HL-60 (cell line): Measurements from ENCODE around the gene RBFOX2.
A peak's percentile ranks its signal among the peaks of the same experiment; 100 is the strongest.

Experiments
- DNase-seq, 2 experiments: peaks; one replicate each; pipeline ENCODE4 v3.0.0-alpha.2; 2010 to 2020; ENCODE audit warnings: low read depth in 1 of 2, low spot score in 1 of 2
- H3K27ac ChIP-seq: fragments of 250-450 bp; sonication (Bioruptor Pico); replicated peaks from 2 replicates; pipeline ENCODE4 v1.5.1; 2020; ENCODE audit warnings: mild to moderate bottlenecking, moderate library complexity
- H3K27me3 ChIP-seq: fragments of 250-450 bp; sonication (Bioruptor Pico); 2 replicates; pipeline ENCODE4 v1.5.1; 2021; ENCODE audit warnings: mild to moderate bottlenecking, moderate library complexity; ENCODE audit not compliant: insufficient read depth, poor library complexity, severe bottlenecking
- H3K4me3 ChIP-seq: replicated peaks from 2 replicates; pipeline ENCODE4 v1.5.1; 2011; ENCODE audit warnings: mild to moderate bottlenecking, control low read depth, low read length; ENCODE audit not compliant: insufficient read depth
- GABPA ChIP-seq: IDR thresholded peaks from 2 replicates; pipeline ENCODE4 v1.6.1; 2012; ENCODE audit warnings: low read depth
- POLR2AphosphoS5 ChIP-seq: IDR thresholded peaks from 2 replicates; pipeline ENCODE4 v1.6.1; 2012; ENCODE audit warnings: low read depth
- REST ChIP-seq: IDR thresholded peaks from 2 replicates; pipeline ENCODE4 v1.6.1; 2012; ENCODE audit warnings: low read depth; ENCODE audit not compliant: insufficient replicate concordance
- SPI1 ChIP-seq: IDR thresholded peaks from 2 replicates; pipeline ENCODE4 v1.6.1; 2012; ENCODE audit warnings: low read depth, mild to moderate bottlenecking, borderline replicate concordance
- TF ChIP-seq, protein P1 (sequence below): IDR thresholded peaks from one replicate; pipeline ENCODE4 v1.5.1; 2011; ENCODE audit warnings: low read length, control low read depth, inconsistent platforms; ENCODE audit not compliant: insufficient read depth

Gene RBFOX2

GRCh38 chr22:36029406-36029755 lies 757 bp upstream of the RBFOX2 start:
- DNase-seq: no peak
- peak overlapping the region; percentile 66 for H3K4me3 ChIP-seq
- H3K27me3 ChIP-seq: peaks cover 34% of the 10 kb centered on the region
- no peak for TF ChIP-seq GABPA
- TF ChIP-seq POLR2AphosphoS5: no peak
- no peak for TF ChIP-seq REST
- TF ChIP-seq, protein P1, sequence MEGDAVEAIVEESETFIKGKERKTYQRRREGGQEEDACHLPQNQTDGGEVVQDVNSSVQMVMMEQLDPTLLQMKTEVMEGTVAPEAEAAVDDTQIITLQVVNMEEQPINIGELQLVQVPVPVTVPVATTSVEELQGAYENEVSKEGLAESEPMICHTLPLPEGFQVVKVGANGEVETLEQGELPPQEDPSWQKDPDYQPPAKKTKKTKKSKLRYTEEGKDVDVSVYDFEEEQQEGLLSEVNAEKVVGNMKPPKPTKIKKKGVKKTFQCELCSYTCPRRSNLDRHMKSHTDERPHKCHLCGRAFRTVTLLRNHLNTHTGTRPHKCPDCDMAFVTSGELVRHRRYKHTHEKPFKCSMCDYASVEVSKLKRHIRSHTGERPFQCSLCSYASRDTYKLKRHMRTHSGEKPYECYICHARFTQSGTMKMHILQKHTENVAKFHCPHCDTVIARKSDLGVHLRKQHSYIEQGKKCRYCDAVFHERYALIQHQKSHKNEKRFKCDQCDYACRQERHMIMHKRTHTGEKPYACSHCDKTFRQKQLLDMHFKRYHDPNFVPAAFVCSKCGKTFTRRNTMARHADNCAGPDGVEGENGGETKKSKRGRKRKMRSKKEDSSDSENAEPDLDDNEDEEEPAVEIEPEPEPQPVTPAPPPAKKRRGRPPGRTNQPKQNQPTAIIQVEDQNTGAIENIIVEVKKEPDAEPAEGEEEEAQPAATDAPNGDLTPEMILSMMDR: no peak
- TF ChIP-seq SPI1: no peak
- no peak overlapping the region for H3K27ac ChIP-seq

- Histone ChIP-seq H3K27me3 (peaks cover 34% of the 10 kb centered on the region), H3K4me3 (peak overlapping the region; percentile 66), H3K27ac (no peak overlapping the region)
- TF ChIP-seq POLR2AphosphoS5 (no peak), SPI1 (no peak)
- TF ChIP-seq, protein P1: no peak
- DNase-seq: no peak
Observed at GRCh38 chr22:36027935-36028645, 534 bp downstream of the RBFOX2 start.

GRCh38 chr22:36027579-36027934 lies 1.1 kb downstream of the RBFOX2 start:
- Histone ChIP-seq H3K27ac (no peak overlapping the region), H3K27me3 (peaks cover 35% of the 10 kb centered on the region), H3K4me3 (no peak overlapping the region; the same call in 1 of the 2 replicates)
- TF ChIP-seq POLR2AphosphoS5 (no peak), SPI1 (no peak), GABPA (no peak), REST (no peak)
- TF ChIP-seq, protein P1: no peak
- DNase-seq: no peak

DNA sequence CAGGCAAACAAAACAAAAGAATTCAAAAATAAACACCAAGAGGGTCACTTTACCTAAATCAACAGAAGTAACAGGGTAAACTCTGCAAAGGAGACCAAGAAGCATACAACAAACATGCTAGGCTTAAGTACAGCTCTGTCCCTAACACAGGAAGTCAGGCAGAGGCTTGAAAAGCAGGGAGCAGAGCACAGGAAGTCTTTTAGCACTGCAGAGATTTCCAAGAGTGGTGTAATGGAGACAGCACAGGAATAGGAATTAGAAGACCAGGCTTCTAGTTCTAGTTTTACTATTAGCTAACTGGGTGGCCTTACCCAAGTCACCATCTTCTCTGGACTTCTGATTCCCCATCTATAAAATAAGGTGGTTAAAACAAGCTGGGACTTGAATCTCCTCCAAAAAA lies 1.9 kb downstream of the RBFOX2 start:
- Histone ChIP-seq H3K27ac (no peak overlapping the region), H3K27me3 (peaks cover 39% of the 10 kb centered on the region), H3K4me3 (no peak overlapping the region)
- no peak for TF ChIP-seq GABPA
- no peak for TF ChIP-seq SPI1
- no peak for TF ChIP-seq REST
- TF ChIP-seq, protein P1: no peak
- no peak for TF ChIP-seq POLR2AphosphoS5
- no peak for DNase-seq
